Neural crest cell (in vitro differentiated cells): ENCODE results near the gene HGD. TPM values are rescaled to one million over a fixed set of nuclear protein-coding genes. Genes with fewer than 3 reads are reported as not detected.
A peak's percentile ranks its signal among the peaks of the same experiment; 100 is the strongest.
"Not testable (repeated sequence)": the region's sequence is repeated elsewhere in the genome, so short reads cannot be mapped to it uniquely, and the experiment has no call there.

Experiments
- DNase-seq: peaks from one replicate; pipeline ENCODE4 v3.0.0; 2021; ENCODE audit warnings: low read depth, mixed read lengths, low spot score
- H3K27ac Mint-ChIP-seq: one replicate; pipeline ENCODE4 v1.8.0; 2021; ENCODE audit warnings: mild to moderate bottlenecking, mixed read lengths; ENCODE audit not compliant: unreplicated experiment
- H3K27me3 Mint-ChIP-seq: 2 replicates; pipeline ENCODE4 v1.8.0; 2021; ENCODE audit warnings: low read depth, mild to moderate bottlenecking, mixed read lengths
- H3K36me3 Mint-ChIP-seq: 2 replicates; pipeline ENCODE4 v1.8.0; 2021; ENCODE audit warnings: low read depth, mild to moderate bottlenecking, mixed read lengths
- H3K4me1 Mint-ChIP-seq: 2 replicates; pipeline ENCODE4 v1.8.0; 2021; ENCODE audit warnings: mixed read lengths
- H3K4me3 Mint-ChIP-seq: one replicate; pipeline ENCODE4 v1.8.0; 2021; ENCODE audit warnings: mild to moderate bottlenecking, mixed read lengths
- H3K9me3 Mint-ChIP-seq: 2 replicates; pipeline ENCODE4 v1.8.0; 2021; ENCODE audit warnings: mixed read lengths
- CTCF ChIP-seq: fragments of 200-600 bp; sonication (generic); conservative IDR thresholded peaks from 2 replicates; pipeline ENCODE4 v1.5.0; 2021; ENCODE audit warnings: antibody characterized with exemption, mild to moderate bottlenecking
- total RNA-seq: library from RNA; stranded (reverse); gene quantifications from 2 replicates; pipeline ENCODE4 v1.2.1, GENCODE V29; 2021

HGD gene
- total RNA-seq, 1 donor from 2014 or later: 1.2 TPM

DNA sequence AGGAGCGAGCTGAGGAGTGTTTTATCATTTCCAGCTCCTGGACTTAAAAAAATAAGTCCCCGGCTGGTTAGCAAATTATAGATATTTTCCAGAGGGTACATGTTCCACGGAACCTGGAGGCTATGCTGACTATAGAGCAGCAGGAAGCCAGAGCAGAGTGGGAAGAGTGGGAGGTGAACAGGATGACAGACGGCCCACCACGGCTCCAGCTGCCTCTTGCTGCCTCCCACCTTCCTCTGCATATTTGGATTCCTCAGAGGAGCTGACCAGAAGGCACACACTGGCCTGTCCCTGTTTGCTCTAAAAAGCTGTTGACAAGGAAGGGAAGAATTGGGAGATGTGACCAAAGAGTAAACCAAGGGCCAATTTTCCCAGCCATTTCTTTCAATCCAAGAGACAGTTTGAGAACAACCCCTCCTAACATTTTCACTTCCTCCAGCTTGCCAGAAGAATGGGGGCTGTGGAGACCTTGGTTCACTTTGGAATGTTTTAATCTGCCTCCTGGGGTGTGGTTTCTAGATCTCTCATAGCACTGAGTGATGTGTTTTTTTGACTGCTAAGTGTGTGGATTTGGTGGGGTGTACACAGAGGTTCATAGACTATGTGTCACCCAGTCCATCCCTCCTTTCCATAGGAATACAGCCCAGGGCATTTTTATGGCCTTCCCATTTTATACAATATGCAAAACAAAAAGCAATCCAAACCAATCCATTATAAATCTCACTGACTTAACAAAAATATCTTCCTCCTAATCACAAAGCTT lies 36.8 kb downstream of the HGD start:
- H3K36me3 Mint-ChIP-seq: no peaks in the 10 kb centered on the region
- no peak for DNase-seq

GRCh38 chr3:120642368-120642948 lies 39.6 kb downstream of the HGD start:
- Mint-ChIP-seq H3K27ac (peak overlapping the region; percentile 47), H3K4me3 (no peak overlapping the region), H3K9me3 (peaks cover 6% of the 10 kb centered on the region), H3K27me3 (no peaks in the 10 kb centered on the region), H3K36me3 (no peaks in the 10 kb centered on the region), H3K4me1 (no peaks in the 10 kb centered on the region)
- no peak for DNase-seq
- no peak for TF ChIP-seq CTCF

More for the DNA sequence above, 36.8 kb downstream of the HGD start:
- no peak overlapping the region for H3K4me3 Mint-ChIP-seq
- H3K9me3 Mint-ChIP-seq: peaks cover 3% of the 10 kb centered on the region
- H3K27me3 Mint-ChIP-seq: no peaks in the 10 kb centered on the region
- H3K4me1 Mint-ChIP-seq: no peaks in the 10 kb centered on the region
- no peak for TF ChIP-seq CTCF
- no peak overlapping the region for H3K27ac Mint-ChIP-seq

DNA sequence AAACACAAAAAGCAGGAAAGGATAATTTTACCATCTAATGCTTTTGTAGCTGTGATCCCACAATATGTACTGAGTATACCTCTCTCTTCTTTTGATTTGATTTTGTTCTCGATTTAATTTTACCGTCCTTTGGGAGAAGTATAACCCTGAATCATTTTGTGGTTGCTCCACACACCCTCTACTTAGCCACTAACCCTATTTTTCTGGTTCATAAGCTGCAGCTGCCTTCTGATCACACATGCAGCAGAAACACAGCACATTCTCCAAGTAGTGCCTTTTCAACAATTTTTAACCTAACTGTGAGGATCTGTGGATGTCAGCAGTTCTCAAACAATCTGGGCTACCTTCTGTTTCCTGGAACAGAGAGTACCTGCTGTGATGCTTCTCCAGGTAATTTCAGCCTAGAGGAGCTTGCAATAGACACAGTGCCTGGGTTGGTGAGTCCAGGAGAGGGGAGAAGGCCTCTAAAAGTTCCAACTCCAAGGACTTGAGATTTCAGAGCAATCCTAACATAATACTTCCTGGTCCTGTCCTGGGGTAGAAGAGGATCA lies 40.3 kb downstream of the HGD start:
- Mint-ChIP-seq H3K4me1 (no peaks in the 10 kb centered on the region), H3K36me3 (no peaks in the 10 kb centered on the region), H3K4me3 (no peak overlapping the region), H3K27ac (no peak overlapping the region), H3K27me3 (no peaks in the 10 kb centered on the region), H3K9me3 (peaks cover 6% of the 10 kb centered on the region)
- DNase-seq: no peak
- TF ChIP-seq CTCF: no peak

DNA sequence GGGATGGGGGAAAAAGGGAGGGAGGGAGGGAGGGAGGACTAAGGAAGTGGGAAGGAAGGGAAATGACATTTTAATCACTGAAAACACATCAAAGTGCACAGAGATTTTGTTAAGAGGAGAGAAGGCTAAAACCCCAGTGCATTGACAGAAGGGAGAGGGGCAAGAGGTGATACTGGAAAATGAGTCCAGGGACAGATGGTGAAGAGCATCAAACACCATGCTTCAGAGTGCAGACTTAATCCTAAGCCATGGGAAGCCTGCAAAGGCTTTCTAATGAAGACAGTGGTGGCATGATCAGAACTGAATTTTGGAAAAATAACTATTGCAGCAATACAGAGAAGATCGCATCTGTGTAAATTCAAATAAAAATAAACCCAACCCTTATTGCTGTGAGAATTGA lies 41.8 kb downstream of the HGD start:
- Mint-ChIP-seq H3K27me3 (no peaks in the 10 kb centered on the region), H3K4me3 (no peak overlapping the region), H3K36me3 (no peaks in the 10 kb centered on the region), H3K27ac (no peak overlapping the region), H3K4me1 (no peaks in the 10 kb centered on the region), H3K9me3 (peaks cover 6% of the 10 kb centered on the region)
- TF ChIP-seq CTCF: no peak
- no peak for DNase-seq

GRCh38 chr3:120638820-120639219 lies 43.2 kb downstream of the HGD start:
- not testable (repeated sequence) for H3K27me3 Mint-ChIP-seq, H3K4me1 Mint-ChIP-seq, H3K4me3 Mint-ChIP-seq, H3K27ac Mint-ChIP-seq, H3K9me3 Mint-ChIP-seq, H3K36me3 Mint-ChIP-seq, DNase-seq
